GM23248 (cell line): Measurements from ENCODE around the gene MST1. TPM values are rescaled to one million over a fixed set of nuclear protein-coding genes. Genes with fewer than 3 reads are reported as not detected.

Experiments used
- DNase-seq: peaks from one replicate; pipeline ENCODE4 v3.0.0-alpha.2; 2015
- H2AFZ ChIP-seq: fragments of 200-600 bp; sonication (generic); 2 replicates; pipeline ENCODE4 v1.6.1; 2016; ENCODE audit warnings: antibody characterized with exemption
- H3F3A ChIP-seq: fragments of 200-600 bp; sonication (generic); 2 replicates; pipeline ENCODE4 v1.6.1; 2016; ENCODE audit warnings: mild to moderate bottlenecking, antibody characterized with exemption, mixed run types; ENCODE audit not compliant: insufficient read depth
- H3K27ac ChIP-seq: fragments of 200-600 bp; sonication (generic); 2 replicates; pipeline ENCODE4 v1.5.1; 2016; ENCODE audit warnings: mild to moderate bottlenecking
- H3K27me3 ChIP-seq: fragments of 200-600 bp; sonication (generic); replicated peaks from 2 replicates; pipeline ENCODE4 v1.6.1; 2016; ENCODE audit warnings: mild to moderate bottlenecking; ENCODE audit not compliant: insufficient read depth
- H3K36me3 ChIP-seq: fragments of 200-600 bp; sonication (generic); 2 replicates; pipeline ENCODE4 v1.6.1; 2016; ENCODE audit warnings: low read depth, mild to moderate bottlenecking
- H3K4me1 ChIP-seq: fragments of 200-600 bp; sonication (generic); 2 replicates; pipeline ENCODE4 v1.6.1; 2016; ENCODE audit warnings: mild to moderate bottlenecking; ENCODE audit not compliant: insufficient read depth
- H3K4me2 ChIP-seq: fragments of 200-600 bp; sonication (generic); one replicate; pipeline ENCODE4 v1.6.1; 2016; ENCODE audit warnings: mild to moderate bottlenecking; ENCODE audit not compliant: unreplicated experiment
- H3K4me3 ChIP-seq: fragments of 200-600 bp; sonication (generic); 2 replicates; pipeline ENCODE4 v1.5.1; 2016; ENCODE audit warnings: mild to moderate bottlenecking
- H3K79me2 ChIP-seq: fragments of 200-600 bp; sonication (generic); 2 replicates; pipeline ENCODE4 v1.6.1; 2016; ENCODE audit warnings: mild to moderate bottlenecking; ENCODE audit not compliant: insufficient read depth
- H3K9ac ChIP-seq: fragments of 200-600 bp; sonication (generic); 2 replicates; pipeline ENCODE4 v1.6.1; 2016; ENCODE audit warnings: mild to moderate bottlenecking
- H3K9me2 ChIP-seq: fragments of 200-600 bp; sonication (generic); 2 replicates; pipeline ENCODE4 v1.6.1; 2016; ENCODE audit warnings: mixed run types, mild to moderate bottlenecking, moderate library complexity; ENCODE audit not compliant: insufficient read depth
- H3K9me3 ChIP-seq: fragments of 200-600 bp; sonication (generic); one replicate; pipeline ENCODE4 v1.6.1; 2017; ENCODE audit warnings: low read depth
- H4K20me1 ChIP-seq: fragments of 200-600 bp; sonication (generic); 2 replicates; pipeline ENCODE4 v1.6.0; 2016; ENCODE audit not compliant: insufficient read depth
- EZH2 ChIP-seq: fragments of 200-600 bp; sonication (generic); IDR thresholded peaks from 2 replicates; pipeline ENCODE4 v1.6.1; 2018; ENCODE audit warnings: antibody characterized with exemption, mild to moderate bottlenecking; ENCODE audit not compliant: insufficient read depth, poor library complexity, severe bottlenecking
- EZH2phosphoT487 ChIP-seq: fragments of 200-600 bp; sonication (generic); IDR thresholded peaks from 2 replicates; pipeline ENCODE4 v1.6.1; 2018; ENCODE audit warnings: antibody characterized with exemption, moderate library complexity, mild to moderate bottlenecking, low read depth; ENCODE audit not compliant: insufficient read depth
- whole genome bisulfite sequencing, 2 experiments: methylation state at CpG; one replicate each; pipeline ENCODE4 v1.1.6; 2015 to 2017; ENCODE audit warnings: low lambda C conversion rate in 2 of 2, low coverage in 1 of 2; ENCODE audit errors: missing lambda C conversion rate in 2 of 2; 5-methylcytosine and 5-hydroxymethylcytosine counted together
- in situ Hi-C: fragments of 300-500 bp; cut with MboI; formaldehyde crosslinking; loops from 2 replicates; pipeline ENCODE4 v1.15.0; 2020
- polyA plus RNA-seq: library from polyadenylated mRNA; unstranded; fragments of >200 nt; fragmentation: Nextera tagmentation; extraction: Ambion mirVana; gene quantifications from 2 replicates; pipeline ENCODE4 v1.2.1, GENCODE V29; 2016
- total RNA-seq: library from RNA; depleted of rRNA; stranded (reverse); fragments of >200 nt; shearing (Covaris generic); gene quantifications from 2 replicates; pipeline ENCODE4 v1.2.3, GENCODE V29; 2014

The MST1 gene
- total and polyA plus RNA-seq, 2 experiments from 2014 or later = 3.0 to 6.4 TPM

DNA sequence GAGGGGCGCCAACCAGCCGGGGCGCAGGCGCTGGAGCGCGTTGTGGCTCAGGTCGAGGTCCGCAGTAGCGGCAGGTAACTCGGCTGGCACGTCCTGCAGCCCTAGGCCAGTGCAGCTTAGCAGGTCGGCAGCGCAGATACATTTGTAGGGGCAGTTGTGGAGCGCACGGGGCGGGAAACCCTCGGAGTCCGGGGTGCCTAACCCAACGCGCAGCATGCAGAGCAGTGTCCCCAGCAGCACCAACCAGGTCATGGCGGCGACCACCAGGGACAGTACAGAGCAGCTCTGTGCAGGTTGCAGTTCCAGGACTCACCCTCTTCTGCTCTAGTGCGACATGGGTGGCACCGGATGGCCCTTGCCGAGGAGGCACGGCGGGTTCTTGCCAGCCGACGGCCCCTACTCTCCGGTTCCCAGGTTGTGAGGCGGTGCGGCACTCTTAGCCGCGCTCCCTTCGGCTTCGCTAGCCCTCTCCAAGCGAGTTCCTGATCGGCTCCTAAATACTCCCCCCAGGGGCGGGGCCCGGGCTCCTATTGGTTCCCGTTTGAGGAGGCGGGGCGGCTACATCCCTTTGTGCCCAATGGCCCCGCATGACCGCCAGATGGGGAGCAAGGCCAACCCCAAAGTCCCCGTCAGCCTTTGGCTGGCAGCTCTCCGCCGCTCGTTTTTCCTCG lies 30.1 kb upstream of the MST1 start, which contains the start of gene AMIGO3:
Gene AMIGO3, minus strand, starts transcription at position 471 of the 671 bp plus-strand sequence. Its CDS starts 219 bp downstream, at position 252.
- H3K27ac ChIP-seq = peak within 1 kb of the TSS; percentile 35; the same call in 1 of the 2 replicates

DNA sequence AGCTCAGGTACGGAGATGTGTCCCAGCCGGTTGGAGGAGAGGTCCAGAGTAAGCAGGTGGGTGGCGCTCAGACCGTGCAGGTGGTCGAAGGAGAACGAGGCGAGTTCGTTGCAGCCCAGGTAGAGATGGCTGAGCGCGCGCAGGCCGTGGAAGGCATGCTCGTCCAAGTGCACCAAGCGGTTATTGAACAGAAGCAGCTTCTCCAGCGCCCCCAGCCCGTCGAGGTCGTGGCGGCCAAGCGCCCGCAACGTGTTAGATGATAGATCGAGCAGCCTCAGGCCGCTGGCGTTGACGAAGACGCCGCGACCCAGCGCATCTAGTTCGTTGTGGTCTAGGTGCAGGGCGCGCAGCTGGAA lies 29.6 kb upstream of the MST1 start:
- no peaks in the 10 kb centered on the region for H4K20me1 ChIP-seq
- peaks cover 7% of the 10 kb centered on the region; the same call in 1 of the 2 replicates for H3K4me1 ChIP-seq
- in situ Hi-C loops = no loop called here
- TF ChIP-seq EZH2phosphoT487 (no peak), EZH2 (no peak)
- 18% methylated on average over 33 of the region's 33 CpGs for WGBS, 2 experiments
- no peak for DNase-seq
- H3K9me3 ChIP-seq = no peaks in the 10 kb centered on the region
- peak overlapping the region; percentile 64 for H3K4me3 ChIP-seq
- H3K4me2 ChIP-seq = peak overlapping the region; percentile 60
- peaks cover 18% of the 10 kb centered on the region for H3K79me2 ChIP-seq
- H3K36me3 ChIP-seq = no peaks in the 10 kb centered on the region
- 0 out of 2 replicates have a peak, but pooled peaks cover 10% of the 10 kb centered on the region for H3F3A ChIP-seq
- H2AFZ ChIP-seq = no peak overlapping the region
- H3K27ac ChIP-seq = no peak overlapping the region
- H3K27me3 ChIP-seq = no peaks in the 10 kb centered on the region
- H3K9me2 ChIP-seq = no peaks in the 10 kb centered on the region
- no peak overlapping the region for H3K9ac ChIP-seq

More for the DNA sequence above, 30.1 kb upstream of the MST1 start, which contains the start of gene AMIGO3:
- no peaks in the 10 kb centered on the region for H3K27me3 ChIP-seq
- TF ChIP-seq EZH2 = no peak
- no peak for TF ChIP-seq EZH2phosphoT487
- H3K4me1 ChIP-seq = peaks cover 7% of the 10 kb centered on the region; the same call in 1 of the 2 replicates
- H4K20me1 ChIP-seq = no peaks in the 10 kb centered on the region
- 2 to 4% methylated on average over 45 of the region's 50 CpGs for WGBS, 2 experiments
- in situ Hi-C loops = no loop called here
- peak; percentile 99 for DNase-seq
- no peaks in the 10 kb centered on the region for H3K36me3 ChIP-seq
- H3F3A ChIP-seq = 0 out of 2 replicates have a peak, but pooled peaks cover 10% of the 10 kb centered on the region
- no peaks in the 10 kb centered on the region for H3K9me2 ChIP-seq
- H2AFZ ChIP-seq = no peak within 1 kb of the TSS
- peak within 1 kb of the TSS; percentile 64 for H3K4me3 ChIP-seq
- no peaks in the 10 kb centered on the region for H3K9me3 ChIP-seq
- H3K9ac ChIP-seq = peak within 1 kb of the TSS; percentile 60
- H3K4me2 ChIP-seq = peak within 1 kb of the TSS; percentile 60
- peaks cover 18% of the 10 kb centered on the region for H3K79me2 ChIP-seq

GRCh38 chr3:49717959-49718857 lies 28.9 kb upstream of the MST1 start:
- H3K79me2 ChIP-seq = peaks cover 14% of the 10 kb centered on the region
- no peak for DNase-seq
- no peaks in the 10 kb centered on the region for H3K9me3 ChIP-seq
- H3K4me3 ChIP-seq = 0 out of 2 replicates have a peak overlapping the region, but pooled peaks have one; percentile 64
- H2AFZ ChIP-seq = no peak overlapping the region
- TF ChIP-seq EZH2 = no peak
- TF ChIP-seq EZH2phosphoT487 = no peak
- H4K20me1 ChIP-seq = no peaks in the 10 kb centered on the region
- H3F3A ChIP-seq = 0 out of 2 replicates have a peak, but pooled peaks cover 10% of the 10 kb centered on the region
- 80 to 81% methylated on average over 72 to 75 of the region's 75 CpGs for WGBS, 2 experiments
- peaks cover 7% of the 10 kb centered on the region; the same call in 1 of the 2 replicates for H3K4me1 ChIP-seq
- in situ Hi-C loops = no loop called here
- no peak overlapping the region for H3K27ac ChIP-seq
- H3K9me2 ChIP-seq = no peaks in the 10 kb centered on the region
- no peak overlapping the region for H3K9ac ChIP-seq
- no peaks in the 10 kb centered on the region for H3K36me3 ChIP-seq
- no peak overlapping the region for H3K4me2 ChIP-seq
- no peaks in the 10 kb centered on the region for H3K27me3 ChIP-seq

DNA sequence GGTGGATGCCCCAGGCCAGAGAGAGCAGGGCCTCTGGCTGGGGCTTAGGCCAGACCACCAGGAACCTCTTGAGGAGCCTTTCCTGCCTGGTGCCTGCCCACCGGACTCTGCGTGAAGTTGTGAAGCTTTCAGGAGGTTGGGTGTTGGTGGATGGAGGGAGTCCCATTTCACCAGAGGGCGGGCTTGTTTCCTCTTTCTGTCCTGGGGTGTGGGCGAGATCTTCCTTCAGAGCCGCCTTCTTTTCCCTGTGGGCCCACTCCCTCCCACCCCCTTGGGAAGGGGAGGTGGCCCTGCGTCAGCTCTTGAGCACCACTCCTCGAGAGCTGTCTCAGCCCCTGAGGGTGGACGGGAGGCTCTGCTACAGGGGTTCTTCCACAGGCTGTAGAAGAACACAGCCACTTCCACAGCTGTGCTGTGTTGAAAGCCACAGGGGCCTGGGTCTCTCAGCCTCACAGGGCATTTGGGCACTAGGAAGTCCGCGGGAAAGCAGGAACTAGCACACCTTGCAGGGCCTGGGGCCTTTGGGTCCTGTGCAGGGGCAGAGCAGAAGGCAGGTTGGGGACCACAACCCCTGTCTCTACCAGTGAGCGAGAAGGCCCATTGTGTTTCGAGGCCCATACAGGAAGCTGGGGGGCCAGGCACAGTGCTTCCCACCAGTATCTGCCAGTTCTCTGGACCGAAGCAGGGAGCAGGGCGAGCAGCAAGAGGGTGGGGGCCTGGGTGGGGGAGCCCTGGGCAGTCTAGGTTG lies 28.1 kb upstream of the MST1 start:
- H2AFZ ChIP-seq = no peak overlapping the region
- 86 to 90% methylated on average over 12 to 14 of the region's 14 CpGs for WGBS, 2 experiments
- peaks cover 2% of the 10 kb centered on the region; the same call in 1 of the 2 replicates for H3K4me1 ChIP-seq
- no peak for DNase-seq
- H3K4me2 ChIP-seq = no peak overlapping the region
- H3K27ac ChIP-seq = no peak overlapping the region
- H3K9ac ChIP-seq = no peak overlapping the region
- no peaks in the 10 kb centered on the region for H3K27me3 ChIP-seq
- H3K9me3 ChIP-seq = no peaks in the 10 kb centered on the region
- TF ChIP-seq EZH2phosphoT487 (no peak), EZH2 (no peak)
- 0 out of 2 replicates have a peak, but pooled peaks cover 10% of the 10 kb centered on the region for H3F3A ChIP-seq
- no peaks in the 10 kb centered on the region for H3K36me3 ChIP-seq
- no peaks in the 10 kb centered on the region for H3K9me2 ChIP-seq
- no peaks in the 10 kb centered on the region for H4K20me1 ChIP-seq
- in situ Hi-C loops = no loop called here
- H3K79me2 ChIP-seq = peaks cover 5% of the 10 kb centered on the region
- H3K4me3 ChIP-seq = no peak overlapping the region
